HG02571 (cell line): Measurements from ENCODE around the gene PRKACB.

ENCODE experiments used
- ATAC-seq: cut with Tn5 transposase; IDR thresholded peaks from one replicate; pipeline ENCODE4 v1.9.1; 2021; ENCODE audit warnings: mild to moderate bottlenecking, moderate library complexity; ENCODE audit not compliant: unreplicated experiment

The PRKACB gene

DNA sequence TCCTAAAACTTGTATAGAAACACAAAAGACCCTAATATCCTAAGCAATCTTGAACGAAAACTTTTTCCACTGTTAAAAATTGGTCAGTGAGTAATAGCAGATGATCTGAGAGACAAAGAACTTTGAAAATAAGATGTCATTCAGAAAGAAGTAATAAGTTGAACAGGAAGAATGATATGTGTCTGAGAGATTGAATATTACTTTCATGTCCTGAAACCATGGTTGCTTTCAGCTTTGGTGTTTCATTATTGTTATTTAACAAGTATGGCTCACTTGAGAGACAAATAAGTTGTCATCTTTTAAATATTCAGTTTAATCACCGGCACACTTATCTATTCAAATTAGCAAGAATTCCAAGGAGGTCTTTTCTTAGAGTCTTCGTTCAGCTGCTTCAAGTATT, 11.4 kb downstream of the PRKACB start:
- no peak for ATAC-seq

DNA sequence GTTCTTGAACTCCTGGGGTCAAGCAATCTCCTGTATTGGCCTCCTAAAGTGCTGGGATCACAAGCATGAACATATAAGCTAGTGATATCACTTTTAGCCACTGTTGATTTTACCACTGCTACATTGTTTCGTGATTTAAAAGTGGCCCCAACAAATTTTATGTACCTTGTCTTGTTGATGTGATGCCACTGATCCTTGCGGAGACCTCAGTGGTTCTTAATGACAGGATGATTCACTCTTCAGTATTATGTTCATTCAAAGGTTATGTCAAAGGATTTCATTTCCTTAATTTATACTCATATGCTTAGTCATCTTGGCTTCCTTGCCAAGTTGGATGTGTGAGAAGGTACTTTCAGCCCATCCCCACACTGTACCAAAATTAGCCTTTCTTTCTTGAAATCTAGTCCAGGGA, 12.1 kb downstream of the PRKACB start:
- ATAC-seq, result no peak

DNA sequence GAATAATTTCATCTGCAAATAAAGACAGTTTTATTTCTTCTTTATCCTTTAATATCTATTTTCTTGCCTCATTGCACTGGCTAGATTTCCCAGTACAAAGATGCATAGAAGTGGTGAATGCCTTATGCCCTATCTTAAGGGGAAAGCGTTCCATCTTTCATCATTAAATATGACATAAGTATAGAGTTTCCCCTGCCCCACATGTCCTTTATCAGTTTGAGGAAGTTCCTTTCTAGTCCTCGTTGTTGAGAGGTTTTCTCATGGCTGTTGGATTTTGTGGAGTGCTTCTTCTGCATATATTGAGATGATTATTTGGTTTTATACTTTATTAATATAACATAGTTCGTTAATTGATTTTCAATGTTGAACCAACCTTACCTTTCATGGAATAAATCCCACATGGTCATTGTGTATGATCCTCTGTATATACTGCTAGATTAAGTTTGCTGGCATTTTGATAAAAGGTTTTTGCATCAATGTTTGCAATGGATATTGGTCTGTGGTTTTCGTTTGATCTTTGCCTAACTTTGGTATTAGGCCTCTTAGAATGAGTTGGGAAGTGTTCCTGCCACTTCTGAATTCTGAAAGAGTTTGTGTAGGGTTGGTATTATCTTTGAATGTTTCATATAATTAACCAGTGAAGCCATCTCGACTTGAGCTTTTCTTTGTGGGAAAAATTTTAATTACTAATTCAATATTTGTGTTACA, 15.6 kb downstream of the PRKACB start:
- no peak for ATAC-seq

DNA sequence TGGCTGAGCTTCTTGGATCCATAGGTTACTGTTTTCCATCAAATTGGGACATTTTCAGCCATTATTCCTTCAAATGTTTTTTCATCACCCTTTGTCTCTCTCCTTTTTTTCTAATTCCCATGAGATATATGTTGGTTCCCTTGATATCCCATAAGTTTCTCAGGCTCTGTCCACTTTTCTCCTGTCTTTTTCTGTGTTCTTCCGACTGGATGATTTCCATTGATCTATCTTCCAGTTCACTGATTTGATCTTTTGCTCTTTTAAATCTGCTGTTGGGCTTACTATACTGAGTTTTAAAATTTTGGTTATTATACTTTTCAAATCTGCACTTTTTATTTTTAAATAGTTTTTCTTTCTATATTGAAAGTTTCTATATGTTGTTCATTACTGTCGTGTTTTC, 18.2 kb downstream of the PRKACB start:
- no peak for ATAC-seq

DNA sequence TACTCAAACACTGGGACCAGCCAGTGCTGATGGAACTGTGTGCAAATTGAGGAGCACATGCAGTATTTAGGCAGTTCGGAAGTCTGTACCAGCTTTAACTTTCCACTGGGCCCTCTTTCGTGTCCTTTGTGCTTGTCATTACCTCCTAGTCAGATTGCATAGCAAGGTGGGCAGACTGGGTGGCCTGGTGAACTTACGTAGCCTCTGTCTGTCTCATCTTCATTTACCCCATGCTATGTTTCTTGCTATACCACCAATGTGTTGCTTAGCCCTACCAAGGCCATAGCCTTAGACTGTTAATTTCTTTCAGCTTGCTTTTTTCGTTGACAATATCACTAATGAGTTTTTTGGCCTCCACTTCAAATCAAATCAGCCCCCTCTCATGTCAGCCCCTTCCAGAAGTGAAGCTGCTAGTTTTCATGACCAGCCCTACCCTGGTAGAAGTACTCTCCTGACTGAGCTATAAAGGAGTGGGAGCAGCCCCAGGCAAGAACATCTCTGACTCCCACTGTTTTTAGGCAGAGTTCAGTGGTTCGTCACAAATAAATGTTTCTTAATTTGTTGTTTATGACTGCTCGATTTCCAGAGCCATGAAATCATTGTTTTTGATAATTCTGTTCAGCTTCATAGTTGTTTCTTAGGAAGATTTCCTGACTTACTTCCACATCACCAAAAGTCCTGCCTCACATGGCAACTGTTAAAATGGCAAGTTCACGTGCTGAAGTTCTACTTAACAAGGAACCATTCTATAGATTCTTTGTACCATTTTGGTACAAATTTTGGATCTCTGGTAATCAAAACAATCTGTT, 19.3 kb downstream of the PRKACB start:
- no peak for ATAC-seq

DNA sequence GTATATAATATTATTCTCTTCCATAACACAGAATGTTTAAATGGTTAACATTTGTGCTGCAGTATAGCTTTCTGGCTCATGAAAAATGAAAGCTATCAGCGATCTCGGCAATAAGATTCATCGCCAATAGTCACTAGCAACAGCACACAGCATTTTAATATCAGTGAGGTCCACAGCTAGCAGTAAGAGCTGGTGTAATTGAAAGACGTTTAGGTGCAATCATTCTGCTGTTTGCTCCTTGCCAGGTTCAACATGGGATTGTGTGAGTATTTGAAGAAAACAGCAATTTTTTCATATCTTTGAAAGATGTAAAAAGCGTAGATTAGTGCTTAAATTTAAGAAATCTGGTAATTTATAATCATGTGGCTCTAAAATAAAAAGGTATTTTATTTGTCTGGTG, 20.1 kb downstream of the PRKACB start:
- ATAC-seq, result no peak

DNA sequence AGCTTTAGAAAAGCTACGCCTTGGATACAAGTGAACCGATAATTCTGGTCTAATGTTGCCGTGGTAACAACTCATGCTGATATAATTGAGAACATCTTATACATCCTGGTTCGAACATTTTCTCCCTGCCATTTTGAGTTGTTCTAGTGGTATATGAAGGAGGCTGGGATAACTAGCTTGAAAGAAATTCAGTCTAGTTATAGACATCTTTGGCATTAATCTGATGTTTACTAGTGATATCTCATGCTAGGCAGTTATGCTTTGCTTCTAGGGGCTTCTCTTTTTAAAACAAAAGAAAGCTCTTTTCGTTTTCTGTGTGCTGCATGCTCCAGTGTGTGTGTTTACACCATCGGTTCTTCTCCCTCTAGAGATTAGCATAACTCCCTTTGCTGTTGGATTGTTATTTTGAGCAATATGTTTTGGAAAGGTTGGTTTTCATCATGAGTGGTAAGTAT, 20.5 kb downstream of the PRKACB start:
- ATAC-seq, result no peak

DNA sequence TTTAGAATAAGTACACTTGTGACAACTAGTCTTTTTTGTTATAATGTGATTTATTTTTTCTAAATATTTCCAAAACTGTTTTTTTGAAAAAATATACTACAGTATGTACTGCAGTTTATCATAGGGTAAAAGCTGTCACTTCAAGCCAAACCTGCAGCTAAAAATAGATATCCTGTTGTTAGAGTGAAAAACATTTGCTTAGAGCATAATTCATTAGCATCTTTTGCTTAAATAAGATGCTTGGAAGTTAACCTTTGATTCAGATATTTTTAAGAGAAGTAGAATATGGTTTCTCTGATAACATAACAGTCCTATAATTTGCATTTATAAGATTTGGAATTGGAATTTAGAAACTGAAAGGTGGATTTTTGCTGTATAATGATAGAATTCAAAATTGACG, 21.5 kb downstream of the PRKACB start:
- no peak for ATAC-seq

DNA sequence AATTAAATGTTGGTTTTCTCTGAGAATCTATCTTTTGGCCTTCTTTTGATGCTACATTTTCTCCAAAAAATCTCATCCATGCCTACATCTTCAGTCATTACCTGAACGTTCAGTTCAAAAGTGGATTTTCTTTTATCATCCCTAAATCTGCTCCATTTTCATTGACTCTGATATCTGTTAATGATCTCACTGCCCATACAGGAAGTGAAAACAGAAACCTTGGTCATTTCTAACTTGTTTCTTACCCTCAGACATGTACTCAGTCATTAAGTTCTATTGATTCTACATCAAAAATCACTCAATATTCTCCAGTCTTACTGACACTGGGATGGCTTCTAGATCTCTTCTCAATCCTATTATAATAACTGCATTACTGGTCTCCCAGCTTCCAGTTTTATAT, 22.7 kb downstream of the PRKACB start:
- ATAC-seq, result peak; percentile 83

DNA sequence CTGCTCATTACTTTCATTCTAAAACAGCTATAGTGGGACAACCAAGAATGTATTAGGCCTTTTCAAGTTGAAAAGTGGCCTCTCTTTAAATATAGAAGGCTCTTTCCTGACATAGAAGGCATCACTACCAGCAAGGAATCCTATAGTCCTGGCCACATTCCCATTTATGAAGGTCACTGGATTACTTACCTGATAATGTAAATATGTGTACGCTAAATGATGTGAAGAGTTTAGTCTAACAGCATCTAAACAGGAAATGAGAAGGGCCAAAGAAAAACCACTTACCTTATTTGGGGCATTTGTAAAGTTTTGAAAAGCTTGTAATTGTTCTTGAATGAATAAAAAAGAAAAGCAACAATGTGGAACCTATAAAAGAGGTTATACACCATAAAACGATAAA, 24.7 kb downstream of the PRKACB start:
- no peak for ATAC-seq

DNA sequence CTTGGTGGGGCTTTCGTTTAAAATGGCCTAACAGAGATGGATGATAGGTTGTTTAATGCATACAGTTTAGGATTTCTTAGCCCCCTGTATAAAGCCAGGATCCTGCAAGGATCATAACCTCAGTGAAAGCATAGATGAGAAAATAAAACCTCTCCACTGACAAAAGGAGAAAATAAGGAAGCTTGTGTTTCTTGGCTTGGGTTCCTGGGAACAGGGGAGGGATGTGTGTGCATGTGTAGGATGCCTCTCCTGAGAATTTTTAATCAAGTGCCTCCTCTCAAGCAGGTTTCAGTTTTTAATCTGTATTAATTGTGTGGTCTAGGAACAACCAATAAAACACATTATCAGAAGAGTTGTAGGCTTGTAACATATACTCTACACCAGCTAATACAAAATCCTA, 26.1 kb downstream of the PRKACB start:
- no peak for ATAC-seq

DNA sequence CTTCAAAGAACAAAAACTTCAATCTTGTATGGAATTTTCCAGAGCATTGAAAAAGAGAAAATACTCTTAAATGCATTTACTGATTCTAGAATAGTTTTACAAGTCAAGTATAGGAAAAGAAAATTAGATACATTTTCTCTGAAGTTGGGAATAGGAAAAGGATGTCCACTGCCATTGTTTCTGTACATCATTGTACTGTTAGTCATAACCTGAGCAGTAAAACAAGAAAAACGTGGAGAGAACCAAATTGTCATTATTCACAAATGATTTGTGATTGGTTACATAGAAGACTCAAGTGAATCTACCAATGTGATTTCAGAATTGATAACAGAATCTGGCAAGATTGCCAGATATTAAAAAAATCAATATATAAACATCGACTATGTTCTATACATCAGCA, 27.4 kb downstream of the PRKACB start:
- ATAC-seq, result no peak

DNA sequence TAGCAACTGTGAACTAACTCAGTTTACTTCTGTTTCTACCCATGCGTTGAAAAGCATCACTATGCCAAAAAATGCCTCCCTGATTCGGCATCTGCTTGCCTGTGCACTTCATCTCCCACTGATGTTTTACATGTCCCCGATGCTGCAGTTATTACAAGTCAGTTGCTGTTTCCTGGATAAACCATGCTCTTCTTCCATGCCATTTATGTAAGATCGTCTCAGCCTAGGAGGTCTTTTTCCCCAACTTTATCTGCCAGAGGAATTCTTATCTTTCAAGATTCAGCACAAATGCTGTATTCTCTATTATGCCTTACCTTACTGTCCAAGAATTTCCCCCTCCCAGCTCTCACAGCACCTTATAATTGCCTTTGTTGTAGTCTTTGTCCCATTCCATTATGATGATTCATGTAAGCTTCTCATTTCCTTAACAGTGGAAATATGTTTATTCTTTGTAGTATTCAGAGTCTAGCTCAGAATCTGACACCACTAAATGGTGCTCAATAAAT, 30.0 kb downstream of the PRKACB start:
- no peak for ATAC-seq

DNA sequence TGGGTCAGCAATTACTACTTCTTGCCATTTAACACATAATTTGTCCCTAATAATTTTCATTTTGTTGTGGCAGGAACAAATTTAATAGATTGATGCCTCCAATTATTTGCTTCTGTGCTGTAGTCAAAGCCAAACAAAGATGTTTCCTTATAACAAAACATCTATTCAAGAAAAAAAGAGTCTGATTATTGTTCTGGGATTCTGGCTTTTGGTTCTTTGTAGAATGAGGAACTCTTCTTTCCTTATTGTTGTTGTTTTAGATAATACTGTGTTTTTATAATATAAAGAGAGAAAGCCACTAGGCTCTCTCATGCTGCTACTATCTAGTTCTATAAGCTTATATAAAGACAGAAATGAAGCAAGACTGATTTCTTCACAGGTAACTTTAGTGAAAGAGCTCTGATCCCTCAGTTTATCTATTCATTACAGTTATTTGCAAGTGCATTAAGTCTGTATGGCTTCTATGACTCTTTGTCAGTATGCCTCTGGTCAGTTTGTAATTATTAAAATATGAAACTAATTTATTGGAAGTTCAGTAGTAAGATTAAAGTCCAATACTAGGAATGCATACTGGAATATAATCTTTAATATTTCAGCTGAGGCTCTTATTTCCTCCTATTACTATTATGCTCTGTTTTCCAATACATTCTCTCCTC, 37.4 kb downstream of the PRKACB start:
- no peak for ATAC-seq

DNA sequence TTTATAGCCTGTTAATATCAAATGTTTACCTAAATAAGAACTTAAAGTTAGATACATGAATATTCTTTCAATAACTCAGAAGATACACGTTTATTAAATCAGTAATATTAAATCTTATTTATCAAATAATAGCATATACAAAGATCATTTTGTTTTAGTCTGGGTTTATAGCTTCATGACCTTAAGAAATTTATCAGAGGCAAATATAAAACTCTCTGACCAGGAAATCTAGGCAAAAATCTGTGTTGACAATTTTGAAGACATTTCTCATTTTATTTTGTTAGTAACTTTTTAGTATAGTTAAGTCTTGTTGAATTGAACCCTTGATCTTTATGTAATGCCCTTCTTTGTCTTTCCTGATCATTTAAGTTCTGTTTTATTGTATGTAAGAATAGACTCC, 46.4 kb downstream of the PRKACB start:
- ATAC-seq, result no peak

DNA sequence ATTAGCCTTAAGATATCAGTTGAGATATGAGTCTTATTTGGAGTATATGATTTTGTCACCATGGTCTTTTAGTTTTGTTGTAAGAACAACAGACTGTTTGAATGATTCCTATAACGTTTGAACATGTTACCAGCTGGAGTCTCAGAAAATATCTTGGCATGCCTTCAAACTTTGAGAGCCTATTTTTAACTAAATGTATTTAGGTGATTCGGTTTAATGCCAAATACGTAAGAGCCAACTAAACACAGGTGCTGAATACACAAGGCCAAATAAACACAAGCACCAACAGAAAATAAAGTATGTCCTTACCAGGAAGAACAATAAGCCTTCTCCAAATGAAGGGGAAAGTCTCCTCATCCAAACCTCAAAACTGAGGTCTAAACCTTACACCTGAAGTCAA, 48.6 kb downstream of the PRKACB start:
- no peak for ATAC-seq

DNA sequence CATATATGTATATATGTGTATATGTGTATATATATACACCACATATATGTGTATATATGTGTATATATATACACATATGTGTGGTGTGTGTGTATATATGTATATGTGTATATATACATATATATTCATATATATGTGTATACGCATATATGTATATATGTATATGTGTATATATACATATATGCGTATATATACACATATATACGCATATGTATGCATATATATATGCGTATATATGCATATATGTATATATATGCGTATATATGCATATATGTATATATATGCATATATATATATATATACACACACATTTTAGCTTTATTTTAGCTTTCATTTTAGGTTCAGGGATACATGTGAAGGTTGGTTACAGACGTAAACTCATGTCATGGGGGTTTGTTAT, 54.8 kb downstream of the PRKACB start:
- no peak for ATAC-seq

DNA sequence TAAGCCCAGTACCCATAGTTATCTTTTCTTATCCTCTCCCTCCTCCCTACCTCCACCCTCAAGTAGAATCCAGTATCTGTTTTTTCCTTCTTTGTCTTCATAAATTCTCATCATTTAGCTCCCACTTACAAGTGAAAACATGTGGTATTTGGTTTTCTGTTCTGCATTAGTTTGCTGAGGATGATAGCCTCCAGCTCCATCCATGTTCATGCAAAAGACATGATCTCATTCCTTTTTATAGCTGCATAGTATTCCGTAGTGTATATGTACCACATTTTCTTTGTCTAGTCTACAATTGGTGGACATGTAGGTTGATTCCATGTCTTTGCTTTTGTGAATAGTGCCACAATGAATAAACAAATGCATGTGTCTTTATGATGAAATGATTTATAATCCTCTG, 55.2 kb downstream of the PRKACB start:
- no peak for ATAC-seq

DNA sequence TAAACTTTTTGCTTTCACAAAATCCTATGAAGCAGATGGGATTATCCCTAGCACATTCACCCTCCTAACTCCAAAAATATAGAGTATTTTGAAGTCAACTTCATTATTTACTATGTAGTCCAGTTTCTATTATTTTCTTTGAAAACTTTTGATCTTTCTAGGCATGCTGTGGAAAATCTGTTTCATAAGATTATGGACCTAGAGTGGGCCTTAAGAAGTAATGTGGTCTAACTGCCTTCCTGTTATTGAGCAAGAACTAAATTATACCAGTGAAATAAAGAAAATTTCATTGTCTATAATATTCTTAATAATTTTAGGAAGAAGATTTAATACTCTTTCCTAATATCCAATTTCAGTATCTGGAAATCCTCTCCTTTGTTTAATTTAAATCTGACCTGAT, 58.1 kb downstream of the PRKACB start:
- ATAC-seq, result no peak

DNA sequence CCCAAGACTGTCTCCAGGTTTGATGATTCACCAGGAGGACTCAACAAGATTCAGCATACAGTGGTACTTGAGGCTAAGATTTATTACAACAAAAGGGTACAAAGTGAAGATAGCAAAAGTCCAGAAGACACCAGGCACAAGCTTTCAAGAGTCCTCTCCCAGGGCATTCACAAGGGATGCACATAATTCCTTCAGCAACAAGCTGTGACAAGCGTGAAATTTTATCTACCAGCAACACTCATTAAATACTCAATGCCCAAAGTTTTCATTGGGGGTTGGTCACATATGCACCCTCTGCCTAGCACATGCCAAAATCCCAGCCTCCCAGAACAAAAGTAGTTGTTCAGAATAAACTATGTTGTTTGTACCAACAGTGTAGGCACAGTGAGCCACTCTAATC, 62.3 kb downstream of the PRKACB start:
- ATAC-seq, result no peak

DNA sequence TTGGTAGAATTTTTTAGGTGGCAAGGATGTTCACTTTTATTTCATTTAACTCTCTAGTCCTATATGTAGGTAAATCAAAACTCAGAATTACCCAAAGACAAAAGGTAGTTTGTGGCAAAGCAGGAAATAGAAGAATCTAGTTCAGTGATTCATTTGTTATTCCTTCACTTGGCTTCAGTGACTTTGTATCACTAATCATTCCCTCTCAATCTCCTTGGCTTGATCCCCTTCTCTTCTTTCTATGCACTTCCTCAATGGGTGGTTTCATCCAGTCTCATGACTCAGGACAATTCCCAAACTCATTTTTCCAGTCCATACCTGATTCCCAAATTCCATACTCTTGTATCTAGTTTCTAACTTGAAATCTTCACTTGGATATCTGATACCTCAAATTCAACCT, 64.9 kb downstream of the PRKACB start:
- ATAC-seq, result no peak
